DND-41 (cell line): ENCODE results near the gene PTH2R.
"Not testable (repeated sequence)": the region's sequence is repeated elsewhere in the genome, so short reads cannot be mapped to it uniquely, and the experiment has no call there.

Experiments used
- CTCF ChIP-seq: IDR thresholded peaks from 2 replicates; pipeline ENCODE4 v1.5.1; 2012; ENCODE audit warnings: borderline replicate concordance, low read length, moderate library complexity, mild to moderate bottlenecking; ENCODE audit not compliant: poor library complexity, severe bottlenecking; ENCODE audit errors: extremely low read depth
- EZH2 ChIP-seq: IDR thresholded peaks from 3 replicates; pipeline ENCODE4 v1.6.1; 2012; ENCODE audit warnings: borderline replicate concordance, low read depth, mild to moderate bottlenecking, moderate library complexity, low read length, inconsistent platforms; ENCODE audit not compliant: severe bottlenecking

- not testable (repeated sequence) for TF ChIP-seq CTCF, EZH2
Observed at GRCh38 chr2:208523069-208523468, 116.5 kb downstream of the PTH2R start.
